Neural cell (in vitro differentiated cells): ENCODE results near the gene SF3B1.

ENCODE experiments used
- CTCF ChIP-seq: fragments of 450-650 bp; IDR thresholded peaks from 2 replicates; pipeline ENCODE4 v1.5.1; 2014; ENCODE audit warnings: antibody characterized with exemption, mild to moderate bottlenecking, moderate library complexity; ENCODE audit not compliant: poor library complexity, severe bottlenecking
- EP300 ChIP-seq: fragments of 450-650 bp; conservative IDR thresholded peaks from 2 replicates; pipeline ENCODE4 v1.6.1; 2014; ENCODE audit warnings: antibody characterized with exemption, mild to moderate bottlenecking, moderate library complexity; ENCODE audit not compliant: poor library complexity, severe bottlenecking
- EZH2 ChIP-seq: fragments of 200-600, 300-800 bp; shearing (Covaris generic), sonication (generic); IDR thresholded peaks from 2 replicates; pipeline ENCODE4 v1.6.1; 2014; ENCODE audit warnings: antibody characterized with exemption, low read length, borderline replicate concordance, mild to moderate bottlenecking; ENCODE audit not compliant: insufficient read depth, poor library complexity, severe bottlenecking
- MXI1 ChIP-seq: fragments of 450-650 bp; conservative IDR thresholded peaks from 2 replicates; pipeline ENCODE4 v1.6.1; 2014; ENCODE audit warnings: antibody characterized with exemption, mild to moderate bottlenecking; ENCODE audit not compliant: poor library complexity, severe bottlenecking
- POLR2AphosphoS5 ChIP-seq: IDR thresholded peaks from 2 replicates; pipeline ENCODE4 v1.6.1; 2012
- RAD21 ChIP-seq: fragments of 450-650 bp; conservative IDR thresholded peaks from 2 replicates; pipeline ENCODE4 v1.6.1; 2014; ENCODE audit warnings: antibody characterized with exemption, mild to moderate bottlenecking, moderate library complexity
- SMC3 ChIP-seq: fragments of 450-650 bp; conservative IDR thresholded peaks from 2 replicates; pipeline ENCODE4 v1.6.1; 2014; ENCODE audit warnings: antibody characterized with exemption, mild to moderate bottlenecking, moderate library complexity; ENCODE audit not compliant: poor library complexity
- TAF1 ChIP-seq: IDR thresholded peaks from 2 replicates; pipeline ENCODE4 v1.6.1; 2012; ENCODE audit warnings: low read depth
- TF ChIP-seq, protein P1 (sequence below): IDR thresholded peaks from 2 replicates; pipeline ENCODE4 v1.6.1; 2012; ENCODE audit warnings: borderline replicate concordance

DNA sequence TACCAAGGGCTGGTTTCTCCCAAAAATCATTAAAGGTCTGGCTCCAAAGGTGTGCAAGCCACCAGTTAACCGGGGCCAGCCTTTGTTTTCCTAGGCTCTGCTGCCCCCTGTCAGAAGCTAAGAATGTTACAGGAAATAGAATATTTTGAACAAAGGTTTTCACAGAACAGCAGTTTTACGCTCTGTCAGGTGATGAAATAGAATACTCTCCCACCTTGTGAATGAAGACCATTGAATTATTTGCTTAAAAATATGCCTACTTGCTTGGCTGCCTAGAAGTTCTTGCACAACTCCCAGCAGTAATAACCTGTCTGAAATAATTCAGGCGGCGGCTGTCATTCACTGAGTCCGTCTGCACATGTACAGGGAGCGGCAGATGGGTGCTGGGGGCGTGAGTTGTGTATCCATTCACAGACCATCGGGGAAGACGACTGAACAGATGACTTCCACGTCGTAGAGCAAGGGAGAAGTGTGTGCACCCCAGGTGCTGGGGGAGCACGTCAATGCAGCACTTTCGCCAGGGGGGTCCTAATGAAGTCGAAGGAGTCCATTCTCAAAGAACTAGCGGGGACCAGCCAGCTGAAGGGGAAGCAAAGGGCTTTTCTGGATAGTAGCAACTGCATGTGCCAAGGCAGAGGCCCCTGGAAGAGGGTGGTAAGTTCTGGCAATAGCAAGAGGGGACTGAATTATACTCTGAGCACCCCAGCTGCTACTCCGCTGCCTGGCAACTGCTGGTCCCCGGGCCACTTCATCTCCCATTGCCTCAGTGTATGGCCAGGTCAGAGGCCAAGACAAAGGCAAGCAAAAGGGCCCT lies 56.1 kb downstream of the SF3B1 start:
- TF ChIP-seq MXI1 (no peak), CTCF (peak; percentile 94), POLR2AphosphoS5 (no peak), TAF1 (no peak), EZH2 (no peak), EP300 (no peak), SMC3 (peak; percentile 98), RAD21 (peak; percentile 98)
- TF ChIP-seq, protein P1, sequence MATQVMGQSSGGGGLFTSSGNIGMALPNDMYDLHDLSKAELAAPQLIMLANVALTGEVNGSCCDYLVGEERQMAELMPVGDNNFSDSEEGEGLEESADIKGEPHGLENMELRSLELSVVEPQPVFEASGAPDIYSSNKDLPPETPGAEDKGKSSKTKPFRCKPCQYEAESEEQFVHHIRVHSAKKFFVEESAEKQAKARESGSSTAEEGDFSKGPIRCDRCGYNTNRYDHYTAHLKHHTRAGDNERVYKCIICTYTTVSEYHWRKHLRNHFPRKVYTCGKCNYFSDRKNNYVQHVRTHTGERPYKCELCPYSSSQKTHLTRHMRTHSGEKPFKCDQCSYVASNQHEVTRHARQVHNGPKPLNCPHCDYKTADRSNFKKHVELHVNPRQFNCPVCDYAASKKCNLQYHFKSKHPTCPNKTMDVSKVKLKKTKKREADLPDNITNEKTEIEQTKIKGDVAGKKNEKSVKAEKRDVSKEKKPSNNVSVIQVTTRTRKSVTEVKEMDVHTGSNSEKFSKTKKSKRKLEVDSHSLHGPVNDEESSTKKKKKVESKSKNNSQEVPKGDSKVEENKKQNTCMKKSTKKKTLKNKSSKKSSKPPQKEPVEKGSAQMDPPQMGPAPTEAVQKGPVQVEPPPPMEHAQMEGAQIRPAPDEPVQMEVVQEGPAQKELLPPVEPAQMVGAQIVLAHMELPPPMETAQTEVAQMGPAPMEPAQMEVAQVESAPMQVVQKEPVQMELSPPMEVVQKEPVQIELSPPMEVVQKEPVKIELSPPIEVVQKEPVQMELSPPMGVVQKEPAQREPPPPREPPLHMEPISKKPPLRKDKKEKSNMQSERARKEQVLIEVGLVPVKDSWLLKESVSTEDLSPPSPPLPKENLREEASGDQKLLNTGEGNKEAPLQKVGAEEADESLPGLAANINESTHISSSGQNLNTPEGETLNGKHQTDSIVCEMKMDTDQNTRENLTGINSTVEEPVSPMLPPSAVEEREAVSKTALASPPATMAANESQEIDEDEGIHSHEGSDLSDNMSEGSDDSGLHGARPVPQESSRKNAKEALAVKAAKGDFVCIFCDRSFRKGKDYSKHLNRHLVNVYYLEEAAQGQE = no peak
